Skeletal muscle tissue (tissue), 4 donors: ENCODE data around the gene MEIOB. TPM values are rescaled to one million over a fixed set of nuclear protein-coding genes. Genes with fewer than 3 reads are reported as not detected.
"Not testable (repeated sequence)": the region's sequence is repeated elsewhere in the genome, so short reads cannot be mapped to it uniquely, and the experiment has no call there.

Experiments used
- H3K27ac ChIP-seq: one replicate; pipeline ENCODE4 v1.7.0; 2013; ENCODE audit warnings: mild to moderate bottlenecking, low read depth, low read length, inconsistent platforms
- H3K27me3 ChIP-seq, 3 donors: one replicate each; pipeline ENCODE4 v1.7.0; 2013; ENCODE audit warnings: low read length in 3 of 3; ENCODE audit not compliant: control insufficient read depth in 3 of 3, insufficient read depth in 3 of 3
- H3K36me3 ChIP-seq, 3 donors: one replicate each; pipeline ENCODE4 v1.7.0; 2013; ENCODE audit warnings: low read length in 3 of 3; ENCODE audit not compliant: control insufficient read depth in 3 of 3, insufficient read depth in 3 of 3
- H3K4me1 ChIP-seq, 3 donors: one replicate each; pipeline ENCODE4 v1.7.0; 2013; ENCODE audit warnings: low read length in 3 of 3, mild to moderate bottlenecking in 3 of 3; ENCODE audit not compliant: control insufficient read depth in 3 of 3, insufficient read depth in 3 of 3
- H3K4me3 ChIP-seq, 3 donors: one replicate each; pipeline ENCODE4 v1.7.0; 2013; ENCODE audit warnings: low read length in 3 of 3
- H3K9ac ChIP-seq, 3 donors: one replicate each; pipeline ENCODE4 v1.7.0; 2013; ENCODE audit warnings: low read length in 3 of 3, mild to moderate bottlenecking in 3 of 3, moderate library complexity in 2 of 3, low read depth in 1 of 3
- H3K9me3 ChIP-seq, 3 donors: one replicate each; pipeline ENCODE4 v1.7.0; 2013; ENCODE audit warnings: low read length in 3 of 3; ENCODE audit not compliant: control insufficient read depth in 3 of 3
- total RNA-seq: library from RNA; depleted of rRNA; stranded (reverse); fragments of >200 nt; gene quantifications from one replicate; pipeline ENCODE4 v1.2.3, GENCODE V29; 2014
- donor health status: Osteomylitis.

Gene MEIOB
- total RNA-seq, 1 donor from 2014 or later = under 0.01 TPM

DNA sequence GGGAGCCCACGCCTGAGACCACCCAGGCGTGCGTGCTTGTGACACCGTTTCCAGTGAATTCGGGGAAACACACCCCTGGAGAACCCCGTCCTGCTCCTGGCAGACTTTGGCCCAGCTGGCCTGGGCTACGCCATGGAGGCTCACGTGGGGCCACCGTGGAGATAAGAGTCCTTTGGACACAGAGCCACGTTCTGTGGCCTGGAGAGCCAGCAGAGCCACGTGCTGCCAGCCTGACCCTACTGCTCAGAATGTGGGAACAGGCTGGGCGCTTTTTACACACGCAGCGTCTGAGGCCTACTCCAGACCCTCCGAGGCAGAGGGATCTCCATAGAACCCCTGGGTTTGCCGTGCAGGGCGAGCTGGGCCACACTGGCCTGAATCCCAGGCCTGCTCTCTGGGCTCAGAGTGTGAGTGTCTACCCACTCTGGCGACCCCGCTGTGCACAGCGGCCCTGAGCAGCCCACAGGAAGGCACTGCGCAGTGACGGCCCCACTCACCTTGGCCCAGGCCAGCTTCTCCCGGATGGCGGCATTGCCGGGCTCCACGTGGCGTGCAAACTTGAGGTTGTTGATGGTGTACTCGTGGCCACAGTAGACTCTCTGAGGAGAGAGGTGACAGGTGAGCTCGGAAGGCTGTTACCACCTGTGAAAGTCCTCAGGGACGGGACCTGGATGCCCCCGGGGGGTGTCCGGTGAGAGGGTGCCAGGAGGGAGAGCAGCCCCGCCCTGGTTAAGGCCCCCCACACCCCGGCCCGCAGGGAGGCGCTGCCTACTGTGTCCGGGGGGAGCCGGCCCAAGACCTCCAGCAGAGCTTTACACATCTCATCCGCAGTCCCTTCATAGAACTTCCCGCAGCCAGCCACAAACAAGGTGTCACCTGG lies 55.3 kb downstream of the MEIOB start:
- Histone ChIP-seq H3K4me1 (no peaks in the 10 kb centered on the region), H3K4me3 (no peak overlapping the region), H3K27me3 (no peaks in the 10 kb centered on the region), H3K27ac (no peak overlapping the region), H3K9ac (no peak overlapping the region), H3K36me3 (peaks cover 38 to 50% (median 47%) of the 10 kb centered on the region in 3 donors), H3K9me3 (no peaks in the 10 kb centered on the region)

DNA sequence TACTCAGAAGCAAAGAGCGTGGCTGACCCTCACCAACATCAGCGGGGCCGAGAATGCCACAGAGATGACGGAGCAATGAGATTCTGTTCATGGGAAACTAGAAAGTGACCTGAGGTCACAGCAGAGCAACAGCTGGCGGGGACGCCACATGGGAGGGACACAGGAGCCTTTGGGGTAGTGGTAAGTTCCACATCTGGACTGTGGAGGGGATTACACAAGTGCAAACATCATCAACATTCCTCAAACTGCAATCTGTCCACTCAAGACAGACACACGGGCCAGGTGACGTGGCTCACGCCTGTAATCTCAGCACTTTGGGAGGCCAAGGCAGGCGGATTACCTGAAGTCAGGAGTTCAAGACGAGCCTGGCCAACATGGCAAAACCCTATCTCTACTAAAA lies 56.5 kb downstream of the MEIOB start:
- H3K9ac ChIP-seq = no peak overlapping the region
- peaks cover 28 to 40% (median 38%) of the 10 kb centered on the region in 3 donors for H3K36me3 ChIP-seq
- no peak overlapping the region for H3K27ac ChIP-seq

DNA sequence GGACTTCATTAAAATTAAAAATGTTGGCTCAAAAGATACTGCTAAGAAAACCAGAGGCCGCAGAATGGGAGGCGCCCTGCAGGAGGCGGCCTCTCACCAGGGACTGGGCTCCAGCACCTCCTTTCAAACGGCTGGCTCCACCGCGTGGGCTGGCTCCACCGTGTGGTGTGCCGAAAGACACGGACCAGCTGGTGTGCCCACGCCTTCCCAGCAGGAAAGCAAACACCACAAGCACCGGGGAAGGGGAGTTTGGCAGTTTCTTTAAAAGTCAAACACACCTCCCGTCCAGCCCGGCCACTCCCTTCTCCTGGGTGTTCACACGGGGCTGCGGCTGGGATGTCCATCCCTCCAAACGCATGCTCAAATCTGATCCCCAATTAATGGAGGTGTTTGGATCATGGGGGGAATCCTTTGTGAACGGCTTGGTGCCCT lies 59.2 kb downstream of the MEIOB start:
- no peak overlapping the region for H3K27ac ChIP-seq
- no peak overlapping the region for H3K4me3 ChIP-seq
- H3K36me3 ChIP-seq = peaks cover 39 to 47% (median 44%) of the 10 kb centered on the region in 3 donors
- no peaks in the 10 kb centered on the region for H3K4me1 ChIP-seq
- no peaks in the 10 kb centered on the region for H3K27me3 ChIP-seq
- H3K9me3 ChIP-seq = no peaks in the 10 kb centered on the region
- H3K9ac ChIP-seq = no peak overlapping the region

More for the DNA sequence above, 56.5 kb downstream of the MEIOB start:
- Histone ChIP-seq H3K9me3 (no peaks in the 10 kb centered on the region), H3K27me3 (no peaks in the 10 kb centered on the region), H3K4me1 (no peaks in the 10 kb centered on the region), H3K4me3 (no peak overlapping the region)

DNA sequence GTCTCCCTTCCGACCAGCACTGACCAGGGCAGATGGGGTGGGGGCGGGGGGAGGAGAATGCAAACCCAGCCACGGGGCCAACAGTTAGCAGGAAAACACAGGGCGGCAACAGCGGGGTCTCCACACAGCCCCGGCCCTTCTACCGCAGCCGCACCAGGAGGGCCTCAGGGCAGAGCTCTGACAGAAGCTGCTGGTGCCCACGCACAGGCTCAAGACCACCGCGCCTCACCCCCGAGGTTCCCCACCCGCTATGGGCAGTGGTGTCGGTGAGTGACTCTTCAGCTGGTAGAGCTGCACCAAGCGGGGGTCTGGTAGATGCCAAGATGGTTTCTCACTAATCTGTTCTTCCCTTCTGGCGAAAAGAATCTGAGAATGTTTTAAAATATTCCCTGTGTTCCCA lies 61.4 kb downstream of the MEIOB start:
- no peaks in the 10 kb centered on the region for H3K27me3 ChIP-seq
- no peak overlapping the region for H3K4me3 ChIP-seq
- H3K9me3 ChIP-seq = no peaks in the 10 kb centered on the region
- H3K9ac ChIP-seq = no peak overlapping the region
- no peaks in the 10 kb centered on the region for H3K4me1 ChIP-seq
- H3K27ac ChIP-seq = no peak overlapping the region
- H3K36me3 ChIP-seq = peaks cover 35 to 38% (median 35%) of the 10 kb centered on the region in 3 donors

DNA sequence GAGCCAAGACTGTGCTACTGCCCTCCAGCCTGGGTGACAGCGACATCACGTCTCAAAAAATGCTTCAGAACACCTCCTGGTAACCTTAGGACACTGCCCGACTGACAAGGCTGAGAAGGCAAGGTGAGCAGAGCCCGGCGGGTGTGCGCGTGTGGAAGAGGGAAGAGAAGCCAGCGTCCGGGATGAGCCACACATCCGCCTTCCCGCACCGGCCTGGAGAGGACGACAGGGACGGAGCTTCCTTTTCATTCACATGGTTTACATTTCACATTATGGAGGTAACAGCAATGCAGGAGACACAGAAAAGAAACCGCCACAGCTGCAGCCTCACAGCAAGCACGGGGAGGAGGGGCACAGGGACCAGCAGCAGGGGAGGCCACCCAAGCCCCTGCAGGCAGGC lies 61.9 kb downstream of the MEIOB start:
- no peak overlapping the region for H3K4me3 ChIP-seq
- H3K4me1 ChIP-seq = no peaks in the 10 kb centered on the region
- no peak overlapping the region for H3K9ac ChIP-seq
- H3K27ac ChIP-seq = no peak overlapping the region
- no peaks in the 10 kb centered on the region for H3K27me3 ChIP-seq
- no peaks in the 10 kb centered on the region for H3K9me3 ChIP-seq
- peaks cover 34 to 36% (median 36%) of the 10 kb centered on the region in 3 donors for H3K36me3 ChIP-seq

DNA sequence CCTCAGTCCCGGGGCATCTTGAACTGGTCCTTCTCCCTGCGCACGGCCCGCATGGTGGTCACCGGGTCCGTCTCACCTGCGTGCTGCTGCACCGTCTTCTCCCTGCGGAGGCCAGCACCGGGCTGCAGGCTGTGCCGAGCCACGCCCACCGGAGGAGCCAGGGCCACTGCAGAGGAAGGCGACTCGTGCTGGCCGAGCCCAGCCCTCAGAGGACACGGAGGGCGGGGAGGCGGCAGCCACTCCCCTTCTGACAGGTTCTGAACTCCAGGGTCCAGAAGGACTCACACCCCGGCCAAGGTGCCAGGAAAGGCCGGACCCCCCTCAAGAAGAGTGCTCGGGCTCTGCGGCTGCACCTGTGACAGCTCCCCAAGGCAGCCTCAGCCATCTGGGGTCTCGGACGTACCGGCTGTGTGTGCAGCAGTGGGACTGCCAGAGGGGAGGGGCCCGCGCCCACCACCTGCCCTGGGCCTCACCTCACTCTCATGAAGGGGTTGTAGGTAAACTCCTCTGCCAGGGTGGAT lies 62.6 kb downstream of the MEIOB start:
- H3K4me3 ChIP-seq = no peak overlapping the region
- no peaks in the 10 kb centered on the region for H3K9me3 ChIP-seq
- H3K27ac ChIP-seq = no peak overlapping the region
- peaks cover 32 to 36% (median 33%) of the 10 kb centered on the region in 3 donors for H3K36me3 ChIP-seq
- no peak overlapping the region for H3K9ac ChIP-seq
- no peaks in the 10 kb centered on the region for H3K4me1 ChIP-seq
- H3K27me3 ChIP-seq = no peaks in the 10 kb centered on the region

- H3K9me3 ChIP-seq = no peaks in the 10 kb centered on the region
- no peak overlapping the region for H3K9ac ChIP-seq
- peaks cover 33% of the 10 kb centered on the region in 3 donors for H3K36me3 ChIP-seq
- H3K27ac ChIP-seq = no peak overlapping the region
- H3K4me3 ChIP-seq = no peak overlapping the region
- no peaks in the 10 kb centered on the region for H3K27me3 ChIP-seq
- H3K4me1 ChIP-seq = no peaks in the 10 kb centered on the region
Observed at GRCh38 chr16:1808691-1809090, 63.3 kb downstream of the MEIOB start.

- Histone ChIP-seq H3K27ac (no peak overlapping the region), H3K4me1 (no peaks in the 10 kb centered on the region), H3K9ac (no peak overlapping the region), H3K4me3 (no peak overlapping the region), H3K9me3 (no peaks in the 10 kb centered on the region), H3K36me3 (peaks cover 29 to 33% (median 30%) of the 10 kb centered on the region in 3 donors), H3K27me3 (no peaks in the 10 kb centered on the region)
Observed at GRCh38 chr16:1807626-1808025, 64.3 kb downstream of the MEIOB start.

GRCh38 chr16:1800701-1801100 lies 71.3 kb downstream of the MEIOB start:
- H3K4me1 ChIP-seq = no peaks in the 10 kb centered on the region

GRCh38 chr16:1799263-1799662 lies 72.7 kb downstream of the MEIOB start:
- not testable (repeated sequence) for H3K4me1 ChIP-seq, H3K9me3 ChIP-seq, H3K27me3 ChIP-seq, H3K27ac ChIP-seq, H3K9ac ChIP-seq, H3K4me3 ChIP-seq, H3K36me3 ChIP-seq

More at GRCh38 chr16:1800701-1801100, 71.3 kb downstream of the MEIOB start:
- H3K27me3 ChIP-seq = no peaks in the 10 kb centered on the region
- H3K4me3 ChIP-seq = no peak overlapping the region
- H3K36me3 ChIP-seq = peaks cover 3 to 6% (median 4%) of the 10 kb centered on the region in 3 donors
- H3K9ac ChIP-seq = no peak overlapping the region
- no peak overlapping the region for H3K27ac ChIP-seq
- no peaks in the 10 kb centered on the region for H3K9me3 ChIP-seq
